SIG-M5 (cell line): ENCODE results near the gene PNMA8C.
"Not testable (repeated sequence)": the region's sequence is repeated elsewhere in the genome, so short reads cannot be mapped to it uniquely, and the experiment has no call there.

Source experiments
- DNase-seq: peaks from one replicate; lab custom pipeline; 2025; lab: John Stamatoyannopoulos, UW

The PNMA8C gene

DNA sequence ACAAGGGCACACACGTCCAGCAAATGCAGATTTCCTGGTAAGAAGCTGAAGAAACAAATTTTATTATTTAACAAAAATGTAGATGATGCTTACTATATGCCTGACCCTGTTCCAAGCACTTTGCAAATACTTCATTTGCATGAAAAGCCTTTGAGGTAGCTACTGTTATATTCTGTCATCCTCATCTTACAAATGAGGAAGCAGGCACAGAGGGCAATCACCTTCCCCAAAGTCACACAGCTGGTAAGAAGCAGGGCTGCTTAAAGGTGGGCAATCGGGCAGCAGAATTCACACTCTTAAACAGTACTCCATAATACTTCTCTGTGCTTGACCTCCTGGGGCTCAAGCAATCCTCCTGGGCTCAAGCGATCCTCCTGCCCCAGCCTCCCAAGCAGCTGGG lies 18.3 kb upstream of the PNMA8C start:
- no peak for DNase-seq

DNA sequence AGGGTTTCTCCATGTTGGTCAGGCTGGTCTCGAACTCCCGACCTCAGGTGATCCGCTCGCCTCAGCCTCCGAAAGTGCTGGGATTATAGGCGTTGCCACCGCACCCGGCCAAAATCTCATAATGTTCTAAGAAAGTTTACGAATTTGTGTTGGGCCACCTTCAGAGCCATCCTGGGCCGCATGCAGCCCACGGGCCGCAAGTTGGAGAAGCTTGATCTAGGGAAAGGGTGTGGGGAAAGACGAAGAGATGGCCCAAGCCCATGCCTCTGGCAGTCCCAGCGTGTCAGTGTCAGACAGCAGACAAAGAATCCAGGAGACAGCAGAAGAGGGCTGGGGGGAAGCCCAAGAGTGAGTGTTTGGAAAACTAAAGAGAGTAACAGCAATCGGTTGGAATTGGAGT lies 17.3 kb upstream of the PNMA8C start:
- no peak for DNase-seq

DNA sequence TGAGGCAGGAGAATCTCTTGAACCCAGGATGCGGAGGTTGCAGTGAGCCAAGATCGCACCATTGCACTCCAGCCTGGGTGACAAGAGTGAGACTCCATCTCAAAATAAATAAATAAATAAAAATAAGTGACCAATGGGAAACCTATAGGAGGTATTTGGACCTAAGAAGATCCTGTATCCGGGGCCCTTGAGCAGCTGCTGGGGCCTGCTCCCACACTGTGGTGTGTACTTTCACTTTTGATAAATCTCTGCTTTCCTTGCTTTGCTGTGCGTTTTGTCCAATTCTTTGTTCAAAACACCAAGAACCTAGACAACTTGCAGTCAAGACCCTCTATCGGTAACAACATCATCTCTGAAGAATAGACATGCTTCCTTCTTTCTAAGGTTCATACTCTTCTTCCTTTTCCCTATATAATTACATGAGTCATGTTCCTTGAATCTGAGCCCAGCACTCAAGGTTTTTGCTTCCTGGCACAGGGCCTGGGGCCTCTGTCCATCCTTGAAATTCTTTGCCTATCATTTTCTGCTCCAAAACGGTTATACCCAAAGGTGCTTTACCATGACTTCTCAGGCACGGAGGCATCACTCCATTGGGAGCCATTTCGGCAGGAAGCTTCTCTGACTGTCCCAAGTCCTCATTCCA lies 14.2 kb upstream of the PNMA8C start:
- no peak for DNase-seq

DNA sequence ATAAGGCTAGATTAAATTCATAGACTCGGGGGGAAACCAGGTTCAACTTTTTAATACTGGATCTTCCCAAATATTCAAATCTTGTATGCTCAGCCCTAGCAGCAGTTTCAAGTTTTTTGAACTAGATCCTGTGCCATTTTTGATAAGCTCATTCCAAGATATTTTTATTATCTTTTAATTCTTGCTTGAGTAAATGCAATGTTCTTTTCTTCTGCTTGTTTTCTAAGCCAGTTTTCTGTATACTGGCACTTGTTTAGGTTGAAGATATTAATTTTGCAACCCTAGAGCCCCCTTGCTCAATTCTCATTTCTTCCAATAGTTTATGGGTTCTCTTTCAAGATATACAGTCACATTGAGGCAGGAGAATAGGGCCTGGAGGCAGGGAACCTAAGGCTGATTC lies 13.1 kb upstream of the PNMA8C start:
- no peak for DNase-seq

DNA sequence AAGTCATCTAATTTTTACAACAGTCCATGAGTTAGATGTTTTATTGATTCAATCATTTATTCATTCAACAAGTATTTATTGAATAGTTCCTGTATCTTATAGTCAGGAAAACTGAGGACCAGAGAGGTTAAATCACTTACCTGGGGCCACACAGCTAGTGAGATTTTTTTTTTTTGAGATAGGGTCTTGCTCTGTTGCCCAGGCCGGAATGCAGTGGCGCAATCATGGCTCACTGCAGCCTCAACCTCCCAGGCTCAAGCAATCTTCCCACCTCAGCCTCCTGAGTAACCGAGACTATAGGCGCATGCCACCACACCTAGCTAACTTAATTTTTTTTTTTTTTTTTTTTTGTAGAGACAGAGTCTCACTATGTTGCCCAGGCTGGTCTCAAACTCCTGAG lies 7.0 kb upstream of the PNMA8C start:
- DNase-seq = not testable (repeated sequence)

DNA sequence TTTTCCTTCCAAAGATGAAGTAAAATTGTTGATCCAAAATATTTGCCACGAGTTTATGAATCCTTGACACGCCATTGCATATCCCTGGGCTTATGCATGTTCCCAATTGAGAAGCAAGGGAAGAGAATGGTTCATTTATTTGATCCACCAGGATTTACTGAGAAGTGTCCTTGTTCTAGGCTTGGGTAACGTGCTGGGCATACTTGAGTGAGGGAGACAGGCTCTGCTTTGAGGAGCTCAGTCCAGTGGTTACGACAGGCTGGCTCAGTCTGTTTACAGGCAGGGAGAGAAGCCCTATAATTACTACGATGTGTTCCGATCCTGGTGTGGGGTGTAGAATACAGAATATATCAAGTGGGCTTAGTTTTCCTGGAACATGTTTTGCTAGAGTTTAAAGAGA lies 6.3 kb upstream of the PNMA8C start:
- DNase-seq = no peak

DNA sequence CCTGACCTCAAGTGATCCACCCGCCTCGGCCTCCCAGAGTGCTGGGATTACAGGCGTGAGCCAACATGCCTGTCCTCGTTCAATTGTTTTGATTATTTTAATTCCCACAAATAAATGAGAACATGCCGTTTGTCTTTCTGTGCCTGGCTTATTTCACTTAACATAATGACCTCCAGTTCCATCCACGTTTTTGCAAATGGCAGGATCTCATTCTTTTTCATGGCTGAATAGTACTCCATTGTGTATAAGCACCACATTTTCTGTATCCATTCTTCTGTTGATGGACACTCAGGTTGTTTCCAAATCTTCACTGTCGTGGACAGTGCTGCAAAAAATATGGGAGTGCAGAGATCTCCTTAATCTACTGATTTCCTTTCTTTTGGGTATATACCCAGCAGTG lies 4.7 kb upstream of the PNMA8C start:
- not testable (repeated sequence) for DNase-seq

DNA sequence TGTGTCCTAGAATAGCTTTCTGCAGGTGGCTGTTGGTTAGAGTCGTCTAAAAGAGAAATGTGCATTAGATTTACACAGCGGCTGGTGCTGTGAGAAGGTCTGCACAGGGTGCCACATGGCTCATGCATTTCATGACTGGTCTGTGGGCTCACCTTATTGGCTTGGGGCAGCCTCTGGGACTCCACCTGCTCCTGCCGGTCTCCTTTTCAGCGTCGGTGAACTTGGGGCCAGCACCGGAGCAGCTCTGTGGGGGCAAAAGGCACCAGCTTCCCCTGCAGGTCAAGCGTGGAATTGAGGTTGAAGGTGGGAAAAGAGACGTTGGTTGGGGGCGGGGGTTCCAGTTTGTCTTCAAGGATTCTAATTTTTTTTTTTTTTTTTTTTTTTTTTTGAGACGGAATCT lies 3.1 kb upstream of the PNMA8C start:
- DNase-seq = no peak

DNA sequence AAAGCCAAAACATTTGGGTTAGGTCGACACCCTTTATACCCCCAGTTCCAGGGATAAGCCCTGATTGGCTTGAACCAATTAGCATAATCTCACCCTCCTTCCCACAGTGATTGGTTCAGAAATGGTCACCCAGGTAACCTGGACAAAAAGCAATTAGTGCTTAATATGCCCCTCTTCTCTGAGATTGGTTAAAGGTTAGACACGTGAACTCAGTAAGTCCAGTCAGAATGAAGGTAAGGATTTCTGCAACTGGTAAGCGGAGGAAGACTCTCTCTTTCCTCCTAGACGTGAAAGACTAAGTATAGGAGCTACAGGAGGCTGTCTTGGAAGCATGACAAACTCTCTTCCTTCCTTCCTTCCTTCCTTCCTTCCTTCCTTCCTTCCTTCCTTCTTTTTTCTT lies 1.3 kb upstream of the PNMA8C start:
- no peak for DNase-seq

DNA sequence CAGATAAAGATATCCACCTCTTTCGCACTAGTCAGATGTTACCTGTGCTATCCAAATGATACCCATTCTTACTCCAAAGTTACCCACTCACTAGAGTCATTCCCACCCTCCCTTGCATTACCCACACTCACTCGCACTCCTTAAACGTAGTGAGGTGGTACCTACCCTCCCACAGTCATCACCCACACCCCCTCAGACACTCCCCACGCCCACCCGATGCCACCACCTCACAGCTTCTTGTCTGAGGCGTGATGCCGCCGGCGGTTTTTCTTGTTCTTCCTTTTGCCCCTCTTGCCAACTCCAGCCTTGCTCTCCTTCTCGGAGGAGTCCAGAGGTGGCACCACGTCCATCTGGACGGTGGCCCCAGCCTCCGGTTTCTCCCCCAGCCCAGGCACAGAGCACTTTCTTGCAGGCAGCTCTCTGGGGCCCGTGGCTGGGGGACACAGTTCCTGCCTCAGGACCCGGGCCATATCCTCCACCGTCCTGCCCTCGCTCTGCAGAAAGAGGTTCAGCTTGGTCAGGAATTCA lies 1.2 kb downstream of the PNMA8C start:
- DNase-seq = no peak

DNA sequence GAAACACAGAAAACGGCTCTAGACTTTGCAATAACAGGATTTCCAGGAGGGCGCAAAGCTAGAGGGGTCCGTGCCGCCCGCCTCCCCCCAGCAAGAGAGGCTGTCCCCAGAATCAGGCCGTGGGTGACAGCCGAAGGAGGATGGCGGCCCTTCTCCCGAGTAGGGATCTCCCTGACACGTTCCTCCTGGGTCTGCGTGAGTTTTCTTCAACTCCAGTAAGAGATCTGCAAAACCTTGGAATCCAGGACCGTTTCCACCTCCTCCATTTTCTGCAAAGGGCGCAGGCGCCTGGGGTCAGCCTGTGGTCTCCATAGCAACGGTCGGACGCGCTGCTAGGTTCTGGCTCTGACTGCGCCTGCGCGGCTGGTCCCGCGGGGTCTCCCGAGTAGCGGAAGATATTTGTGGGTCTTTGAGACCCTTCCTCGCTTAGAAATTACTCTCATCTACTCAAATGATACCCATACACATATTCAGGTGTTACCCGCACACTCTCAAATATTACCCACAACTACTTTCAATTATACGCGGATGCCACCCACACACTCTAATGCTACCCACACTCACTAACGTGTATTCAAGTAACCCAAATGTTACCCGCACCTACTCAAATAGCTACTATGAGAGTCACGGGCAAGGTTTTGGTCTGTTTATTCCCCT lies 2.1 kb downstream of the PNMA8C start:
- no peak for DNase-seq

DNA sequence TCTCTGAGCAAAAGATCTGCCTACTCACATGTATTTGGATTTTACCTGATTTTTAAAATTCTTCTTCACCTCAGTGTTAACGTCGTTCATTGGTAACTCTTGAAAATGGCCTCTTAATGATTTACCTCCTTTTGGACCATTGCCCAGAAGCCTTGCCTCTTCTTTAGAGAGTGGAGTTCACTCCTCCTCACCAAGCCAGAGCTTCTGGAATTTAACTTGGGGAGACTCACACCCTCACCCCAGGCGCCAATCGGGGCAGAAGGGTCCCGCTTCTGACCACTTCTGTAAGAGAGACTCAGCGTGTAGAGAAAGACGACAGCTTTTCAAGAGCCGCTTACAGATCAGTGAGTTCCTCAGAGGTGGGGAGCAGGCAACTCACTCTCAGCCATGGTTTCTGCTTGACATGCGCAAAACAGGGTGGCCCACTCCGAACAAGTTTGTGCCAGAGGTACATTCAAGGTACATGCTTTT lies 2.7 kb downstream of the PNMA8C start:
- DNase-seq = no peak

DNA sequence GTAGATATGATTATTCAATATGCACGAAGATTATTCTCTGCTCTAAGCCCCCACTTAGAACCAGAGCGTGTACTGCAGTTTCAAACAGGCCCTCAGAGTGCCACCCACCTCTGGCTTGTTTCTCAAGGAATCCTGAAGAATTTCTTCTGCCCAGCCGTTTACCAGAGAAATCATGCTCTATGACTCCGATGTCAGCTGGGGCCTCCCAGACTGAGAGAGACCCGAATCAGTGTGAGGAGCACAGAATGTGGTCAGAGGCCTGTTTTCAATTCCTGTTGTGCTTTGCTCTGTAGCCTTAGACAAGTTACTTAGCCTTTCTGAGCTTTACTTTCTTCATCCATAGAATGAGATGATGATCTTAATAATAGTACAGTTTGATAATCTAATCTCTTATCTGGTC lies 5.5 kb downstream of the PNMA8C start:
- no peak for DNase-seq

DNA sequence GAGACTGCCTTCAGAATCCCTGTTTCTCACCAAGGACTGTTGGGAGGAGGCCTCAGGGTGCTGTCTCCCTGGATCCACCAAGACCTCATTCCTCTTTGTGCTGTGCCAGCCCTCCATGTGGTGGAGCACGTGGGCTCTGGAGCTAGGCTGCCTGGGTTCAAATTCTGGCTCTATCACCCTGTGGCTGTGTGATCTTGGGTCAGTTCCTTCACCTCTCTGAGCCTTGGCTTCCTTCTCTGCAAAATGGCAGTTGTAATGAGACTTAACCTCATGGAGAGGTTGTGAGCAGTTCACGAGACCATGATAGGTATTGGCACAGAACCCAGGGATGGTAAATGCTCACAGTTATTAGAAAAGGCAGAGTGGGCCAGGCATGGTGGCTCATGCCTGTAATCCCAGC lies 6.4 kb downstream of the PNMA8C start:
- no peak for DNase-seq

DNA sequence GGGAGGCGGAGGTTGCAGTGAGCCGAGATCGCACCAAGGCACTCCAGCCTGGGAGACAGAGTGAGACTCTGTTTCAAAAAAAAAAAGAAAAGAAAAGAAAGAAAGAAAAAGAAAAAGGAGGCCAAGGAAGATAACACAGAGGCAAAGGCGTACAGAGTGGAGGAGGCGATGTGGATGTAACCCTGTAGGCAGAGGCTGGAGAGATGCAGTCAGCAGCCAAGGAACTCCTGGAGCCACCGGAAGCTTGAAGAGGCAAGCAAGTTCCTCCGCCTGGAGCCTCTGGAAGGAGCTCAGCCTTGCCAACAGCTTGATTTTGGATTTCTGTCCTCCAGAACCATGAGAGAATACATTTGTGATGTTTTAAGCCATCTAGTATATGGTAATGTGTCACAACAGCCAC lies 8.7 kb downstream of the PNMA8C start:
- no peak for DNase-seq

DNA sequence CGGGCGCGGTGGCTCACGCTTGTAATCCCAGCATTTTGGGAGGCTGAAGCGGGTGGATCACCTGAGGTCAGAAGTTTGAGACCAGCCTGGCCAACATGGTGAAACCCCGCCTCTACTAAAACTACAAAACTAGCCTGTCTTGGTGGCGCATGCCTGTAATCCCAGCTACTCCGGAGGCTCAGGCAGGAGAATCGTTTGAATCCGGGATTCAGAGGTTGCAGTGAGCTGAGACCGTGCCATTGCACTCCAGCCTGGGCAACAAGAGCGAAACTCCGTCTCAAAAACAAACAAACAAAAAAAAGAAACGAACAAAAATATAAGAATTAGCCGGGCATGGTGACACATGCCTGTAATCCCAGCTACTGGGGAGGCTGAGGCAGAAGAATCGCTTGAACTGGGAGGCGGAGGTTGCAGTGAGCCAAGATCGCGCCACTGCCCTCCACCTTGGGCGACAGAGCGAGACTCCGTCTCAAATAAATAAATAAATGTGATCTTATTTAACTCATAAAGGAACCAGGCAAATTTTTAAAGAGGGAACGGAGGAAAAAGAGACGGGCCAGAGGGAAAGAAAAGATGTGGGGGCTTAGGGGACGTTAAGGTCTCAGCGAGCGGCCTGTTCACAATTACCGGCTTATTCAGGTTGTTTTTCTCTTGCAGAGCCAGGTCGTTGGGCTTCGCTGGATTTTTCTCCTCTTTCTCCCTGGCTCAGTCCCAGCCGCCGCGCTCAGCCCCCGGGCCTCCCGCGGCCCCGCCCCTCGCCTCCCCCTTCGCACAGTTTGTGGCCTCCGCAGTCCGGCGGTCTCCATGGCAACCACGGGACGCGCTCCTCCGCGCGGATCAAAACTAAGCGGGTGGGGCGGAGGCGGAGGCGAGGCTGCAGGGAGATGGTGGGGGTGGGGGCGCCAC lies 12.7 kb downstream of the PNMA8C start:
- not testable (repeated sequence) for DNase-seq

DNA sequence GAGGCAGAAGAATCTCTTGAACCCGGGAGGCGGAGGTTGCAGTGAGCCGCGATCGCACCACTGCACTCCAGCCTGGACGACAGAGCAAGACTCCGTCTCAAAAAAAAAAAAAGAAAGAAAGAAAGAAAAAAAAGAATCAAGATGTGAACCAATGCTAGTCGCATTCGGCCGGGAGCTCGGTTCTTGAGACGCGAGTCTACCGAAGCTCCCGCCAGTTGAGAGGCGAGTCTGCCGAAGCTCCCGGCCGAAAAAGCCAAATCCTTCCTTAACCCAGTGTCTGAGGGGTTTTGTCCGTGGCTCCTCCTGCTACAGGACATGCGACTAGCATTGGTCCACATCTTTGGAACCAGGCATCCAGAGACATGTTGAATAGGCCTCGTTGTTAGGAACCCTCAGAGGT lies 13.8 kb downstream of the PNMA8C start:
- DNase-seq = not testable (repeated sequence)

DNA sequence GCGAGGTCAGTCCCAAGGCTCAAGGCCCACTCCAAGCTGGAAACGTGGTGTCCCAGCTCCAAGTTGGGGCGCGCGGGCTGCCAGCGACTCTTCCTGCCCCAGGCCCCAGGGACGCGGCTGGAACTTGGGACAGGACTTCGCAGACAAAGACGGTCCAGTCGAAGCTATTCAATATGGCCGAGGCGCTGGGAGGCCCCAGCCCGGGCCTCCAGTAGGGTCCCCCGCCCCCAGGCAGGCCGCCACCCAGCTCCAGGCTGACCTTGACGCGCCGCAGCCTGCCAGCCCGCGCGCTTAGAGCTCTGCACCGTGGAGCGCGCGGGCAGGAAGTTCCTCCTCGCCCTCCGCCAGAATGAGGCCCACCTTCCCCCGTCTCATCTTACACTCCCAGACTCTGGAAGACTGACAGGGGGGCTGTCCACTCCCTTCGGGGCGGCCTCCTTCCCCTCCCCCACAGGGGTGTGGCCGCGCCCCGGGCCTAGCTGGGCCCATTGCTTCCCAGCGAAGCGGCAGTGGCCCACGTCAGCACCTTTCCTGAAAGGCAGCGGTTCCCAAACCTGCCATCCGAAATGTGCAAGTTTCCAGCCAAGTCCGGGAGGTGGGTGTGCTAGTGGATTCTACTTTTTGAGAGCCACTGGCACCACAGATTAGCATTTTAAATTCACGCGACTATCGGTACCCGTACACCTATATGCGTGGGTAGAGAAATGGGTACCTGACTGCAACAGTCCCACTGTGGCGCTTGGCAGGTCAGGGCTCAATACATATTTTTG lies 15.3 kb downstream of the PNMA8C start, which contains the start of gene CCDC8:
CCDC8 (minus strand) TSS at position 303 of the 770 bp plus-strand sequence. CDS start 754 bp downstream, outside the sequence.
- DNase-seq = no peak

DNA sequence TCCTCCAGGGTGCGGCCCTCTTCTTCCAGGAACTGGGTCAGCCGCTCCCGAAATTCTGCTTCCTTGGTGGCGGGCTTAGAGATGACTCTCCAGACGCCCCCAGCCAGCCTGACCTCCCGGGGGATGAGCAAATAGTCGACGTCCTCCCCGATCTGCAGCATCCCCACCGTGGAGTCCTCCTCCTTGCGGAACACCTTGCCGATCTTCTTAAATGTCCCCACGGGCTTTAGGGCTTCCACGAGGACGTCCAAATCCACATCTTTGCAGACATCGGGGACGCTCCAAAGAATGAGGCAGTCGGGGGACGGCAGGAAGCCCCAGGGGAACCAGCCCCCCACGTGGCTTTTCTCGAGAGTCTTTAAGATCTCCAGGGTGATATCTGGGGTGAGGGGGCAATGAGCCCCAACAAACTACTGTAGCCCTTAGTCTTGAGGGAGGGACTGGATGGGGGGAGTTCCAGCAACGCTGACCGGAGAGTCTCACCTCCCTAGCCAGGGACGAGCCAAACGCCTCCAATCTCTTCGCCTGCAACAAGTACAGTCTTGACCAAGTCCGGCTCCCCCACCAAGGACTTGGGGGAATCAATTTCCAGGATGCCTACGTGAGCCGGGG lies 16.0 kb downstream of the PNMA8C start:
- no peak for DNase-seq

DNA sequence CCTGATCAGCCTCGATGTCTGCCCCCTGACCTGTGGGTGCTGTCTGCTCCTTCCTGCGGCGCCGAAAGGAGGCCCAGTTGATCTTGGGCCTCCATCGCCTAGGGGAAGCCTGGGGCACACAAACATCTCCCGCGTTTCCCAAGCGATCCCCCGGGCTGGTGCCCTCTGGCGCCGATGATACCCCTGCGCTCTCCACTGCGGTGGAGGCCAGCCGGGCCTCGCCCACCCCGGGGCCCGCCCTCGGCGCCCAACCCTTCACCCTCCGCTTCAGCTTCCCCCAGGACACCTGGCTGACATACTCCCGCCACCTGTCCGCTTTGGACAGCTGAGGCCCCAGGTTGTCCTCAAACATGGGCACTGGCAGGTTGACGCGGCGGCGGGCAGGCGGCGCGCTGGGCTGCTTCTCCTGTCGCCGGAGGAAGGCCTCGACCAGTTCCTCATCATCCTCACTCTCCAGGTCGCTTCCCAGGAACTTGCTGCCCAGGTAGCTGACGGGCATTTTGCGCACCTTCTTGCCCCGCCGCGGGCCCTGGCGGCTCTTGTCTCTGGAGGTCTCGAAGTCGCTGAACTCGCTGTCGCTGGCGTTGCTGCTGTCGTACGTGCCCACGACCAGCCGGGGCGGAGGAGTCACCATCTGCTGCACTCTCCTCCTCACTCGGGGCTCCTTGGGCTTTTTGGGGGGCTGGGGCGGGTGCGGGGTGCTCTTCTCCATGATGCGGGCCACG lies 16.6 kb downstream of the PNMA8C start:
- DNase-seq = no peak
